SHP77 treated with DMSO at 0.1 percent for 48 hours (cell line): Measurements from ENCODE around the gene TTLL7.
"Not testable (repeated sequence)": the region's sequence is repeated elsewhere in the genome, so short reads cannot be mapped to it uniquely, and the experiment has no call there.

Experiments used
- DNase-seq: peaks from one replicate; lab custom pipeline; 2025; lab: John Stamatoyannopoulos, UW

The TTLL7 gene

GRCh38 chr1:83996621-83997020 lies 2.3 kb downstream of the TTLL7 start:
- no peak for DNase-seq

- no peak for DNase-seq
Measured at GRCh38 chr1:83996191-83996590, 2.7 kb downstream of the TTLL7 start.

GRCh38 chr1:83995649-83996048 lies 3.3 kb downstream of the TTLL7 start:
- no peak for DNase-seq

GRCh38 chr1:83994111-83994510 lies 4.8 kb downstream of the TTLL7 start:
- DNase-seq = no peak

GRCh38 chr1:83990734-83991133 lies 8.2 kb downstream of the TTLL7 start:
- DNase-seq = no peak

- no peak for DNase-seq
Measured at GRCh38 chr1:83985048-83985447, 13.9 kb downstream of the TTLL7 start.

GRCh38 chr1:83983918-83984317 lies 15.0 kb downstream of the TTLL7 start:
- DNase-seq = not testable (repeated sequence)

- DNase-seq = no peak
Measured at GRCh38 chr1:83978056-83978455, 20.9 kb downstream of the TTLL7 start.

- DNase-seq = no peak
Measured at GRCh38 chr1:83976920-83977319, 22.0 kb downstream of the TTLL7 start.

- DNase-seq = no peak
Measured at GRCh38 chr1:83970802-83971201, 28.1 kb downstream of the TTLL7 start.

- DNase-seq = no peak
Measured at GRCh38 chr1:83970114-83970513, 28.8 kb downstream of the TTLL7 start.

GRCh38 chr1:83967336-83967735 lies 31.6 kb downstream of the TTLL7 start:
- DNase-seq = no peak

GRCh38 chr1:83964153-83964552 lies 34.8 kb downstream of the TTLL7 start:
- DNase-seq = no peak

GRCh38 chr1:83961571-83962295 lies 37.2 kb downstream of the TTLL7 start:
- no peak for DNase-seq

GRCh38 chr1:83960669-83961277 lies 38.2 kb downstream of the TTLL7 start:
- no peak for DNase-seq

GRCh38 chr1:83959824-83960498 lies 39.0 kb downstream of the TTLL7 start:
- no peak for DNase-seq

GRCh38 chr1:83958704-83959103 lies 40.2 kb downstream of the TTLL7 start:
- no peak for DNase-seq

- DNase-seq = no peak
Measured at GRCh38 chr1:83954166-83954823, 44.6 kb downstream of the TTLL7 start.

- no peak for DNase-seq
Measured at GRCh38 chr1:83950106-83950661, 48.7 kb downstream of the TTLL7 start.

- DNase-seq = no peak
Measured at GRCh38 chr1:83942914-83943313, 56.0 kb downstream of the TTLL7 start.

GRCh38 chr1:83934550-83934949 lies 64.4 kb downstream of the TTLL7 start:
- DNase-seq = no peak

GRCh38 chr1:83932693-83933092 lies 66.2 kb downstream of the TTLL7 start:
- no peak for DNase-seq
